Regular cardiac myocyte (primary cell): Measurements from ENCODE around the gene SDF2L1. TPM values are rescaled to one million over a fixed set of nuclear protein-coding genes. Genes with fewer than 3 reads are reported as not detected.

ENCODE experiments used
- total RNA-seq: library from RNA; depleted of rRNA; stranded (reverse); fragments of >200 nt; gene quantifications from 2 replicates; pipeline ENCODE4 v1.2.3, GENCODE V29; 2014

The SDF2L1 gene
- 25.4 and 78.0 TPM in 2 replicates for total RNA-seq

GRCh38 chr22:21641789-21642583 is at the start of gene SDF2L1:
Gene SDF2L1, plus strand, starts transcription at chr22:21642302. Its CDS starts 35 bp downstream, at chr22:21642337.

GRCh38 chr22:21629255-21630149 is 12.6 kb upstream of the SDF2L1 start, which contains the start of gene YDJC:
Gene YDJC, minus strand, starts transcription at chr22:21630022. Its CDS starts 8 bp downstream, at chr22:21630014.

GRCh38 chr22:21632237-21632895 is 9.7 kb upstream of the SDF2L1 start, which contains the start of gene CCDC116:
Gene CCDC116, plus strand, starts transcription at chr22:21632760. Its CDS starts 422 bp downstream, at chr22:21633182.

Other genes starting within 250 kb of the SDF2L1 start
- gene HIC2, start 224.9 kb upstream of the SDF2L1 start, total RNA-seq: 2.8 and 3.3 TPM in 2 replicates
- 0.58 and 1.1 TPM in 2 replicates for gene TMEM191C, start 174.9 kb upstream of the SDF2L1 start, total RNA-seq
- gene RIMBP3C, start 90.8 kb upstream of the SDF2L1 start, total RNA-seq: 0.38 and 0.56 TPM in 2 replicates
- gene UBE2L3, start 74.6 kb upstream of the SDF2L1 start, total RNA-seq: 24.8 and 37.8 TPM in 2 replicates
- 11.3 and 22.0 TPM in 2 replicates for gene YDJC, start 12.3 kb upstream of the SDF2L1 start, total RNA-seq
- 0.19 and 0.28 TPM in 2 replicates for gene CCDC116, start 9.5 kb upstream of the SDF2L1 start, total RNA-seq
- gene PPIL2, start 23.7 kb downstream of the SDF2L1 start, total RNA-seq: 14.1 and 15.7 TPM in 2 replicates
- 0.19 and 1.4 TPM in 2 replicates for gene YPEL1, start 93.5 kb downstream of the SDF2L1 start, total RNA-seq
- 48.5 and 63.3 TPM in 2 replicates for gene MAPK1, start 225.3 kb downstream of the SDF2L1 start, total RNA-seq